Thyroid gland (tissue), 4 donors: Measurements from ENCODE around the gene ANKLE2.

Source experiments
- CTCF ChIP-seq, 6 experiments: fragments of 200-600 bp in 3 of 6; fragments of 450-650 bp in 3 of 6; sonication (generic) in 3 of 6; IDR thresholded peaks; one replicate each; pipeline ENCODE4 v1.5.1; 2016 to 2019; ENCODE audit warnings: antibody characterized with exemption in 6 of 6, mild to moderate bottlenecking in 2 of 6, inconsistent platforms in 1 of 6, moderate library complexity in 1 of 6
- POLR2A ChIP-seq, 2 donors: fragments of 450-650 bp; IDR thresholded peaks; one replicate each; pipeline ENCODE4 v1.6.1; 2017; ENCODE audit warnings: antibody characterized with exemption in 2 of 2, mild to moderate bottlenecking in 2 of 2, moderate library complexity in 1 of 2

GRCh38 chr12:132707241-132707640 is 54.4 kb downstream of the ANKLE2 start:
- no peak for TF ChIP-seq POLR2A (IDR thresholded peaks at IDR 0.05)
- TF ChIP-seq CTCF (IDR thresholded peaks at IDR 0.05), result no peak
